H9 (cell line): ENCODE data around the gene ENPP5. TPM values are rescaled to one million over a fixed set of nuclear protein-coding genes. Genes with fewer than 3 reads are reported as not detected.

Source experiments
- DNase-seq: peaks from one replicate; pipeline ENCODE4 v3.0.0-alpha.2; 2017
- H2AFZ ChIP-seq: one replicate; pipeline ENCODE4 v1.6.1; 2013; ENCODE audit warnings: mild to moderate bottlenecking, low read length, control low read depth, moderate library complexity
- H2AK5ac ChIP-seq: 2 replicates; pipeline ENCODE4 v1.6.1; 2013; ENCODE audit warnings: low read length, control low read depth, mixed read lengths; ENCODE audit not compliant: insufficient read length
- H2BK120ac ChIP-seq: one replicate; pipeline ENCODE4 v1.6.1; 2013; ENCODE audit warnings: low read depth, mild to moderate bottlenecking, low read length, control low read depth, inconsistent platforms; ENCODE audit not compliant: poor library complexity, severe bottlenecking
- H2BK12ac ChIP-seq: 2 replicates; pipeline ENCODE4 v1.6.1; 2013; ENCODE audit warnings: low read length, control low read depth, mixed read lengths, low read depth; ENCODE audit not compliant: insufficient read length
- H2BK15ac ChIP-seq: 2 replicates; pipeline ENCODE4 v1.6.1; 2013; ENCODE audit warnings: low read depth, low read length, control low read depth
- H2BK20ac ChIP-seq: one replicate; pipeline ENCODE4 v1.6.1; 2013; ENCODE audit warnings: low read depth, mild to moderate bottlenecking, low read length, control low read depth, inconsistent platforms; ENCODE audit not compliant: poor library complexity, severe bottlenecking
- H2BK5ac ChIP-seq: 2 replicates; pipeline ENCODE4 v1.6.1; 2013; ENCODE audit warnings: low read length, control low read depth, mixed read lengths; ENCODE audit not compliant: insufficient read length
- H3K14ac ChIP-seq: 2 replicates; pipeline ENCODE4 v1.6.1; 2013; ENCODE audit warnings: low read length, control low read depth; ENCODE audit not compliant: insufficient read depth
- H3K18ac ChIP-seq: 2 replicates; pipeline ENCODE4 v1.6.1; 2013; ENCODE audit warnings: low read depth, mild to moderate bottlenecking, mixed read lengths, low read length, control low read depth; ENCODE audit not compliant: insufficient read length
- H3K23ac ChIP-seq: 2 replicates; pipeline ENCODE4 v1.6.1; 2013; ENCODE audit warnings: low read length, control low read depth, mixed read lengths, low read depth; ENCODE audit not compliant: insufficient read length
- H3K23me2 ChIP-seq: 2 replicates; pipeline ENCODE4 v1.6.1; 2013; ENCODE audit warnings: low read depth, mild to moderate bottlenecking, mixed read lengths, low read length, control low read depth; ENCODE audit not compliant: insufficient read length, poor library complexity, severe bottlenecking
- H3K27ac ChIP-seq: 2 replicates; pipeline ENCODE4 v1.5.1; 2013; ENCODE audit warnings: low read length, control low read depth, mixed read lengths, low read depth; ENCODE audit not compliant: insufficient read length
- H3K27me3 ChIP-seq: 2 replicates; pipeline ENCODE4 v1.6.1; 2013; ENCODE audit warnings: low read length, control low read depth, inconsistent platforms; ENCODE audit not compliant: insufficient read depth
- H3K4ac ChIP-seq: 2 replicates; pipeline ENCODE4 v1.6.1; 2013; ENCODE audit warnings: low read depth, mild to moderate bottlenecking, control low read depth, inconsistent platforms, low read length, moderate library complexity
- H3K4me1 ChIP-seq: 2 replicates; pipeline ENCODE4 v1.6.1; 2013; ENCODE audit warnings: low read length, control low read depth, inconsistent platforms; ENCODE audit not compliant: insufficient read depth
- H3K4me2 ChIP-seq: 2 replicates; pipeline ENCODE4 v1.6.1; 2013; ENCODE audit warnings: low read length, control low read depth, mixed read lengths; ENCODE audit not compliant: insufficient read length, insufficient read depth
- H3K56ac ChIP-seq: 2 replicates; pipeline ENCODE4 v1.6.1; 2013; ENCODE audit warnings: low read depth, mild to moderate bottlenecking, mixed read lengths, low read length, control low read depth; ENCODE audit not compliant: insufficient read length
- H3K79me1 ChIP-seq: 2 replicates; pipeline ENCODE4 v1.6.1; 2013; ENCODE audit warnings: low read depth, mild to moderate bottlenecking, moderate library complexity, low read length, control low read depth, inconsistent platforms; ENCODE audit not compliant: insufficient read depth, poor library complexity, severe bottlenecking
- H3K79me2 ChIP-seq: 2 replicates; pipeline ENCODE4 v1.6.1; 2013; ENCODE audit warnings: low read length, control low read depth, inconsistent platforms; ENCODE audit not compliant: insufficient read depth
- H3K9ac ChIP-seq: 2 replicates; pipeline ENCODE4 v1.6.1; 2013; ENCODE audit warnings: low read length, control low read depth, mixed read lengths; ENCODE audit not compliant: insufficient read length; ENCODE audit errors: extremely low read depth
- H3K9me3 ChIP-seq: one replicate; pipeline ENCODE4 v1.6.1; 2013; ENCODE audit warnings: low read depth, low read length, inconsistent platforms; ENCODE audit not compliant: control insufficient read depth
- H3T11ph ChIP-seq: one replicate; pipeline ENCODE4 v1.6.1; 2013; ENCODE audit warnings: mild to moderate bottlenecking, low read length, control low read depth, inconsistent platforms
- H4K20me1 ChIP-seq: one replicate; pipeline ENCODE4 v1.6.1; 2013; ENCODE audit not compliant: control insufficient read depth, insufficient read length, insufficient read depth
- H4K5ac ChIP-seq: 2 replicates; pipeline ENCODE4 v1.6.1; 2013; ENCODE audit warnings: low read depth, mild to moderate bottlenecking, mixed read lengths, low read length, control low read depth; ENCODE audit not compliant: insufficient read length
- H4K8ac ChIP-seq: replicated peaks from 2 replicates; pipeline ENCODE4 v1.6.1; 2013; ENCODE audit warnings: low read length, control low read depth, mixed read lengths, low read depth; ENCODE audit not compliant: insufficient read length
- H4K91ac ChIP-seq: 2 replicates; pipeline ENCODE4 v1.6.1; 2013; ENCODE audit warnings: low read depth, mild to moderate bottlenecking, moderate library complexity, mixed read lengths, low read length, control low read depth; ENCODE audit not compliant: insufficient read length
- H3K27ac Mint-ChIP-seq, 3 experiments: 2 replicates in 2 of 3; 3 replicates in 1 of 3; pipeline ENCODE4 v1.8.0; 2020 to 2021; ENCODE audit warnings: mixed read lengths in 3 of 3, mild to moderate bottlenecking in 1 of 3, moderate library complexity in 1 of 3
- H3K27me3 Mint-ChIP-seq: 2 replicates; pipeline ENCODE4 v1.8.0; 2021; ENCODE audit warnings: low read depth, mild to moderate bottlenecking, moderate library complexity, mixed read lengths
- H3K36me3 Mint-ChIP-seq, 3 experiments: 2 replicates in 2 of 3; 3 replicates in 1 of 3; pipeline ENCODE4 v1.8.0; 2020 to 2021; ENCODE audit warnings: low read depth in 3 of 3, mixed read lengths in 3 of 3; ENCODE audit not compliant: insufficient read depth in 1 of 3
- H3K4me1 Mint-ChIP-seq, 2 experiments: 2 replicates each; pipeline ENCODE4 v1.8.0; 2020; ENCODE audit warnings: mixed read lengths in 2 of 2
- H3K4me3 Mint-ChIP-seq, 2 experiments: 2 replicates in 1 of 2; 3 replicates in 1 of 2; pipeline ENCODE4 v1.8.0; 2020 to 2021; ENCODE audit warnings: mild to moderate bottlenecking in 2 of 2, mixed read lengths in 2 of 2, moderate library complexity in 1 of 2
- H3K9me3 Mint-ChIP-seq, 2 experiments: 2 replicates in 1 of 2; 3 replicates in 1 of 2; pipeline ENCODE4 v1.8.0; 2020; ENCODE audit warnings: mild to moderate bottlenecking in 2 of 2, mixed read lengths in 2 of 2, moderate library complexity in 1 of 2
- CTCF ChIP-seq: fragments of 200-600 bp; sonication (generic); conservative IDR thresholded peaks from 3 replicates; pipeline ENCODE4 v1.8.0; 2021; ENCODE audit warnings: antibody characterized with exemption, mild to moderate bottlenecking
- WGBS: extraction: QIAGEN DNeasy Blood & Tissue Kit; methylation state at CpG from one replicate; pipeline ENCODE4 v1.1.7; 2013; ENCODE audit warnings: missing lambda C conversion rate, low lambda C conversion rate, mixed read lengths; ENCODE audit not compliant: insufficient read length; ENCODE audit errors: extremely low coverage; 5-methylcytosine and 5-hydroxymethylcytosine counted together
- total RNA-seq: library from RNA; stranded (reverse); gene quantifications from 2 replicates; pipeline ENCODE4 v1.2.1, GENCODE V29; 2021

The ENPP5 gene
- total RNA-seq, 1 experiment from 2014 or later = 4.6 TPM

DNA sequence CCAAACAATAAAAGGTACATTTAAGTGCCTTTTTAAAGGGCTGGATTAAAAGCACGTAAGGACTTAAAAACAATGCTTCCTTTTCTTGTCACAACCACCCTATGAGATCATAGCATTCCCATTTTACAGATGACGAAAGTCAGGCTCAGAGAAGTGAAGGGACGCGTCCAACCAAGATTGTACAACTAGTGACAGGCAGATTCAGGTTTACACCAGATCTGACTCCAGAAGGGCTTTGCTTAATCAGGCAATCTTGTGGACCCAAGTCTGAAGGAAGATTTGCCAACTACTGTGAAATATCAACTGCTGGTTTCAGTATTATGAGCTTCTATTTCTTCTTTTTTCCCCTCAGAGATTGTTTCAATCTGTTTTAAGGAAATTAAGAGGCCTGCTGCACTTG lies 40.1 kb downstream of the ENPP5 start:
- Histone ChIP-seq H3K4me2 (peak overlapping the region; percentile 40), H3K27ac (no peak overlapping the region), H3K23me2 (peaks cover 9% of the 10 kb centered on the region), H3K14ac (no peak overlapping the region), H3K9ac (no peak overlapping the region), H3K4ac (no peak overlapping the region), H2AFZ (no peak overlapping the region), H3K79me1 (no peaks in the 10 kb centered on the region), H3T11ph (no peak overlapping the region), H4K20me1 (no peaks in the 10 kb centered on the region), H3K56ac (no peak overlapping the region), H4K5ac (no peak overlapping the region), H2BK12ac (no peak overlapping the region), H2BK20ac (no peak overlapping the region), H2BK5ac (no peak overlapping the region), H4K8ac (no peak overlapping the region), H3K23ac (no peak overlapping the region), H2BK15ac (no peak overlapping the region), H3K79me2 (no peaks in the 10 kb centered on the region), H3K27me3 (no peaks in the 10 kb centered on the region), H2AK5ac (no peak overlapping the region), H3K4me1 (peaks cover 2% of the 10 kb centered on the region; the same call in 1 of the 2 replicates), H4K91ac (no peak overlapping the region), H2BK120ac (no peak overlapping the region), H3K18ac (no peak overlapping the region), H3K9me3 (no peaks in the 10 kb centered on the region)
- no CpG with 5 or more reads among the region's 4 CpGs for WGBS
- Mint-ChIP-seq H3K36me3 (no peaks in the 10 kb centered on the region), H3K4me1 (peaks cover 13 to 17% of the 10 kb centered on the region in 2 experiments), H3K9me3 (no peaks in the 10 kb centered on the region; a peak in 1 of 5 replicates), H3K27ac (no peak overlapping the region), H3K27me3 (peaks cover 19% of the 10 kb centered on the region), H3K4me3 (peak overlapping the region; percentile 83 to 93)
- no peak for DNase-seq
- no peak for TF ChIP-seq CTCF
